Keratinocyte (primary cell): Measurements from ENCODE around the gene RNU2-63P. TPM values are rescaled to one million over a fixed set of nuclear protein-coding genes. Genes with fewer than 3 reads are reported as not detected.

Experiments used
- DNase-seq: peaks from one replicate; pipeline ENCODE4 v3.0.0-alpha.2; 2011; ENCODE audit warnings: low read depth, missing footprints, low spot score
- FAIRE-seq: peaks from 2 replicates; lab custom pipeline; 2011; peaks lifted over from hg19 to GRCh38; lab: Jason Lieb, UNC
- H2AFZ ChIP-seq: 2 replicates; pipeline ENCODE4 v1.6.0; 2012; ENCODE audit warnings: low read length, control low read depth, inconsistent platforms; ENCODE audit not compliant: control insufficient read depth
- H3K27ac ChIP-seq: 2 replicates; pipeline ENCODE4 v1.5.1; 2011; ENCODE audit warnings: low read length; ENCODE audit not compliant: control insufficient read depth, insufficient read depth
- H3K27me3 ChIP-seq: 3 replicates; pipeline ENCODE4 v1.6.0; 2011; ENCODE audit warnings: low read length; ENCODE audit not compliant: control insufficient read depth, insufficient read depth; ENCODE audit errors: extremely low read depth
- H3K36me3 ChIP-seq, 2 experiments: 2 replicates in 1 of 2; 3 replicates in 1 of 2; pipeline ENCODE4 v1.5.1; 2011; ENCODE audit warnings: low read length in 2 of 2, mild to moderate bottlenecking in 1 of 2; ENCODE audit not compliant: control insufficient read depth in 2 of 2, insufficient read depth in 2 of 2; ENCODE audit errors: extremely low read depth in 1 of 2
- H3K4me1 ChIP-seq: 3 replicates; pipeline ENCODE4 v1.5.1; 2011; ENCODE audit warnings: low read length; ENCODE audit not compliant: control insufficient read depth, insufficient read depth; ENCODE audit errors: extremely low read depth
- H3K4me2 ChIP-seq: 3 replicates; pipeline ENCODE4 v1.6.0; 2011; ENCODE audit warnings: low read depth, low read length; ENCODE audit not compliant: control insufficient read depth, insufficient read depth; ENCODE audit errors: extremely low read depth
- H3K4me3 ChIP-seq, 3 experiments: fragments of 200-600 bp in 1 of 3; sonication (generic) in 1 of 3; 2 replicates in 2 of 3; 3 replicates in 1 of 3; pipeline ENCODE4 v1.5.1; 2011 to 2016; ENCODE audit warnings: low read length in 3 of 3, mild to moderate bottlenecking in 3 of 3, control low read depth in 2 of 3, inconsistent platforms in 1 of 3, low read depth in 1 of 3, mixed read lengths in 1 of 3, mixed run types in 1 of 3, moderate library complexity in 1 of 3; ENCODE audit not compliant: control insufficient read depth in 2 of 3, insufficient read depth in 2 of 3; ENCODE audit errors: extremely low read depth in 1 of 3
- H3K79me2 ChIP-seq: 2 replicates; pipeline ENCODE4 v1.6.0; 2012; ENCODE audit warnings: low read length; ENCODE audit not compliant: control insufficient read depth, insufficient read depth
- H3K9ac ChIP-seq: 3 replicates; pipeline ENCODE4 v1.6.0; 2011; ENCODE audit warnings: low read length; ENCODE audit not compliant: control insufficient read depth, insufficient read depth; ENCODE audit errors: extremely low read depth
- H3K9me1 ChIP-seq: 3 replicates; pipeline ENCODE4 v1.6.0; 2011; ENCODE audit warnings: low read length; ENCODE audit not compliant: control insufficient read depth, insufficient read depth; ENCODE audit errors: extremely low read depth
- H3K9me3 ChIP-seq: 2 replicates; pipeline ENCODE4 v1.5.1; 2012; ENCODE audit warnings: low read depth, low read length; ENCODE audit not compliant: control insufficient read depth
- H4K20me1 ChIP-seq: 3 replicates; pipeline ENCODE4 v1.6.0; 2011; ENCODE audit warnings: low read length; ENCODE audit not compliant: control insufficient read depth, insufficient read depth; ENCODE audit errors: extremely low read depth
- EZH2 ChIP-seq: IDR thresholded peaks from one replicate; pipeline ENCODE4 v1.6.1; 2012; ENCODE audit warnings: inconsistent platforms, mild to moderate bottlenecking, low read length, moderate library complexity
- dilution Hi-C: fragments of 300-500 bp; cut with MboI; formaldehyde crosslinking; loops from one replicate; pipeline ENCODE4 v1.7.0; 2020; ENCODE audit warnings: low sequenced_read_pairs; ENCODE audit not compliant: extremely low pct_ligation_motif_present
- polyA plus RNA-seq, 5 experiments: library from polyadenylated mRNA; depleted of rRNA in 3 of 5; stranded (reverse) in 3 of 5; stranded (forward) in 1 of 5; unstranded in 1 of 5; fragments of >200 nt; gene quantifications; 1 replicate in 1 of 5; 2 replicates in 3 of 5; 3 replicates in 1 of 5; pipeline versions ENCODE4 v1.2.1 to v1.2.3, GENCODE V29; 2011 to 2012; ENCODE audit warnings: missing spikeins in 2 of 5, low read depth in 1 of 5, low replicate concordance in 1 of 5
- TF ChIP-seq, protein P1 (sequence below), 3 experiments: IDR thresholded peaks in 1 of 3; conservative IDR thresholded peaks in 1 of 3; optimal IDR thresholded peaks in 1 of 3; 2 replicates in 2 of 3; 3 replicates in 1 of 3; pipeline versions ENCODE3 to v1.5.1; 2011; ENCODE audit warnings: low read length in 3 of 3, mild to moderate bottlenecking in 3 of 3, moderate library complexity in 2 of 3, control low read depth in 1 of 3, inconsistent platforms in 1 of 3; ENCODE audit not compliant: insufficient read depth in 2 of 3; ENCODE audit errors: extremely low read depth in 1 of 3

The RNU2-63P gene
- polyA plus RNA-seq, 1 donor (not counting 4 experiments of a cell fraction or from before 2014, with no cell fraction given), result 2.4 TPM

DNA sequence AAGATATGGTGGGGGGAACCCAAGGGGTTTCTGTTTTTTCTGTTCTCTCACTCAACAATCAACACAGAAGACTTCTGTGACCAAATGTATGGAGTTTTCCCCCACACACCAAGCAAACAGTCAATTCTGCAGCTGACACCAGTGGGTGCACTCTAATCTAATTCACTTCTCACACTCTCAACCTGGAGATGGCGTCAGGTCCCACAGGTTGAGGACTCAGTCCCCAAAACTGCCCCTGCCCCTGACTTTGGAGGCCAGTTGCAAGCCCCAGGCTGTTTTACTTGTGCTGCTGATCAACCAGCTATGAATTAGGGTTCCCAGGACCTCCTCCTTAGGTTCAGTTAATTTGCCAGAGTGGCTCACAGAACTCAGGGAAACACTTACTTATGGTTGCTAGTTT lies 6.2 kb downstream of the RNU2-63P start:
- TF ChIP-seq, protein P1, sequence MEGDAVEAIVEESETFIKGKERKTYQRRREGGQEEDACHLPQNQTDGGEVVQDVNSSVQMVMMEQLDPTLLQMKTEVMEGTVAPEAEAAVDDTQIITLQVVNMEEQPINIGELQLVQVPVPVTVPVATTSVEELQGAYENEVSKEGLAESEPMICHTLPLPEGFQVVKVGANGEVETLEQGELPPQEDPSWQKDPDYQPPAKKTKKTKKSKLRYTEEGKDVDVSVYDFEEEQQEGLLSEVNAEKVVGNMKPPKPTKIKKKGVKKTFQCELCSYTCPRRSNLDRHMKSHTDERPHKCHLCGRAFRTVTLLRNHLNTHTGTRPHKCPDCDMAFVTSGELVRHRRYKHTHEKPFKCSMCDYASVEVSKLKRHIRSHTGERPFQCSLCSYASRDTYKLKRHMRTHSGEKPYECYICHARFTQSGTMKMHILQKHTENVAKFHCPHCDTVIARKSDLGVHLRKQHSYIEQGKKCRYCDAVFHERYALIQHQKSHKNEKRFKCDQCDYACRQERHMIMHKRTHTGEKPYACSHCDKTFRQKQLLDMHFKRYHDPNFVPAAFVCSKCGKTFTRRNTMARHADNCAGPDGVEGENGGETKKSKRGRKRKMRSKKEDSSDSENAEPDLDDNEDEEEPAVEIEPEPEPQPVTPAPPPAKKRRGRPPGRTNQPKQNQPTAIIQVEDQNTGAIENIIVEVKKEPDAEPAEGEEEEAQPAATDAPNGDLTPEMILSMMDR (optimal IDR thresholded peaks at IDR 0.05 in 1 of 3, IDR thresholded peaks at IDR 0.05 in 1 of 3, conservative IDR thresholded peaks at IDR 0.05 in 1 of 3; ENCODE audit: extremely low read depth in 1 of 3, insufficient read depth in 2 of 3, low read length in 3 of 3), result peak in 1 of 3 experiments; percentile 17
- no peak for TF ChIP-seq EZH2
- no peak for DNase-seq
- no peaks in the 10 kb centered on the region for H3K36me3 ChIP-seq
- no peak overlapping the region for H3K4me3 ChIP-seq
- no peaks in the 10 kb centered on the region for H3K27me3 ChIP-seq
- dilution Hi-C loops, result no loop called here
- FAIRE-seq, result no peak
- H3K79me2 ChIP-seq, result no peaks in the 10 kb centered on the region
- no peak overlapping the region for H2AFZ ChIP-seq
- H3K4me1 ChIP-seq, result no peaks in the 10 kb centered on the region
- no peaks in the 10 kb centered on the region for H3K9me1 ChIP-seq
- no peaks in the 10 kb centered on the region for H3K9me3 ChIP-seq
- no peaks in the 10 kb centered on the region for H4K20me1 ChIP-seq
- no peak overlapping the region for H3K4me2 ChIP-seq
- H3K27ac ChIP-seq, result no peak overlapping the region
- H3K9ac ChIP-seq, result no peak overlapping the region

DNA sequence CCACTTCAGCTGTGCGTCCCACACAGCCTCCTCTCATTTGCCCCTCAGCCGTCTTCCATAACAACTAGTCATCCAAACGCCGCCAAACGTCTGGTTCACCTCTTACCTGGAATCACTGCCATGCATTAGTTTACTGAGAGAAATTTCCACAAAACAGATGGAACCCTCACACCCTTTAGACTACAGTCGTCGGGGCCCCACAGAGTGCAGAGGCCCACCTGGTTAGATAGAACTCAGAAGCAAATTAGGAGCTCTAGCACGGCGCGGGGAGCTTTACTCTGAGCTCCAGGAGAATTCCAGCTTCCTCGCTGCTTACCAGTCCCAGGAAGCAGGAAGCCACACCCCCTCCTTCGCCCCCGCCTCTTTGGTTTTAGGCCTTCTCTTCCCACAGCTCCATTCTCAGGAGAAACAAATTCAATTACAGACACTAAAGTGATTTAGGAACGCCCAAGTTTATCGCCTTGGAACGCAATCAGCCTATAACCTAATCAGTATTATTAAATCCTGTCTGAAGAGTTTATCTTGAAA lies 9.4 kb downstream of the RNU2-63P start:
- dilution Hi-C loops, result no loop called here
- DNase-seq (no peak), FAIRE-seq (no peak)
- Histone ChIP-seq H3K36me3 (no peaks in the 10 kb centered on the region), H3K4me1 (no peaks in the 10 kb centered on the region), H3K9ac (no peak overlapping the region), H3K27me3 (peaks cover 5% of the 10 kb centered on the region), H3K9me3 (no peaks in the 10 kb centered on the region), H4K20me1 (no peaks in the 10 kb centered on the region), H3K4me3 (no peak overlapping the region), H3K27ac (no peak overlapping the region), H2AFZ (no peak overlapping the region), H3K9me1 (no peaks in the 10 kb centered on the region), H3K79me2 (no peaks in the 10 kb centered on the region), H3K4me2 (no peak overlapping the region)
- TF ChIP-seq, protein P1 (optimal IDR thresholded peaks at IDR 0.05 in 1 of 3, IDR thresholded peaks at IDR 0.05 in 1 of 3, conservative IDR thresholded peaks at IDR 0.05 in 1 of 3; ENCODE audit: extremely low read depth in 1 of 3, insufficient read depth in 2 of 3, low read length in 3 of 3), result no peak
- TF ChIP-seq EZH2, result no peak
